HUES6 (cell line): ENCODE data around the gene ULK4.
"Not testable (repeated sequence)": the region's sequence is repeated elsewhere in the genome, so short reads cannot be mapped to it uniquely, and the experiment has no call there.

Experiments used
- H3K27ac ChIP-seq: 2 replicates; pipeline ENCODE4 v1.7.0; 2013; ENCODE audit warnings: low read depth, mild to moderate bottlenecking, low read length, inconsistent platforms
- H3K27me3 ChIP-seq: 2 replicates; pipeline ENCODE4 v1.6.1; 2013; ENCODE audit warnings: low read length; ENCODE audit not compliant: control insufficient read depth, insufficient read depth
- H3K36me3 ChIP-seq: 2 replicates; pipeline ENCODE4 v1.6.1; 2013; ENCODE audit warnings: low read length; ENCODE audit not compliant: control insufficient read depth, insufficient read depth
- H3K4me1 ChIP-seq: 2 replicates; pipeline ENCODE4 v1.6.1; 2013; ENCODE audit warnings: low read length; ENCODE audit not compliant: control insufficient read depth, insufficient read depth
- H3K4me3 ChIP-seq: 2 replicates; pipeline ENCODE4 v1.5.1; 2013; ENCODE audit warnings: low read depth, low read length
- H3K9ac ChIP-seq: one replicate; pipeline ENCODE4 v1.6.1; 2013; ENCODE audit warnings: mild to moderate bottlenecking, low read length
- H3K9me3 ChIP-seq: 2 replicates; pipeline ENCODE4 v1.6.1; 2013; ENCODE audit warnings: low read depth, low read length; ENCODE audit not compliant: control insufficient read depth, insufficient read depth

ULK4 gene

GRCh38 chr3:41989518-41989917 is 27.6 kb upstream of the ULK4 start:
- no peaks in the 10 kb centered on the region for H3K4me1 ChIP-seq
- H3K9me3 ChIP-seq, result 0 out of 2 replicates have a peak, but pooled peaks cover 5% of the 10 kb centered on the region
- no peaks in the 10 kb centered on the region for H3K27me3 ChIP-seq
- no peak overlapping the region for H3K9ac ChIP-seq
- H3K27ac ChIP-seq, result no peak overlapping the region
- no peaks in the 10 kb centered on the region for H3K36me3 ChIP-seq
- no peak overlapping the region for H3K4me3 ChIP-seq

- no peak overlapping the region for H3K4me3 ChIP-seq
- H3K9me3 ChIP-seq, result peaks cover 6% of the 10 kb centered on the region; the same call in 1 of the 2 replicates
- no peaks in the 10 kb centered on the region for H3K27me3 ChIP-seq
- no peaks in the 10 kb centered on the region for H3K4me1 ChIP-seq
- H3K36me3 ChIP-seq, result no peaks in the 10 kb centered on the region
- no peak overlapping the region for H3K9ac ChIP-seq
- H3K27ac ChIP-seq, result no peak overlapping the region
These were observed 25.7 kb upstream of the ULK4 start for GRCh38 chr3:41987627-41988026.

- no peak overlapping the region for H3K9ac ChIP-seq
- no peaks in the 10 kb centered on the region for H3K27me3 ChIP-seq
- no peaks in the 10 kb centered on the region for H3K36me3 ChIP-seq
- H3K4me3 ChIP-seq, result no peak overlapping the region
- no peaks in the 10 kb centered on the region for H3K4me1 ChIP-seq
- H3K9me3 ChIP-seq, result peaks cover 6% of the 10 kb centered on the region; the same call in 1 of the 2 replicates
- no peak overlapping the region for H3K27ac ChIP-seq
These were observed 24.7 kb upstream of the ULK4 start for GRCh38 chr3:41986561-41986960.

DNA sequence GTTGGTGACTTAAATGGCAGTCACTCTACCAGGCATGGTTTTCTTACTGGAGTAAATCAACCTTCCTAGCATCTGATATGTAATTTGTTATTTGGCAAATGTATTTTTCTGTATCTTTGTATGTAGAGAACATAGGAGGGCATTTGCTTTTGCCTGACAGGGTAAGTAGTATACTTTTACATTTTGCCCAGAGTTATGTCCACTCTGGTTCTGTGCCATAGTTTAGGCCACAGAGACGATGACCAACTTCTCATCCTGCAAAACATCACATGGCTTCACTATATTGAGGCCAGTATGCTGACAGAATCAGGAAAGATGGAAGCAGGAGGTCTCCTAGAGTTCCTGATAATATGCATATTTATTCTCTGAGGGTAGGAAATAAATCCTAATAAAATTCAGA is 23.1 kb upstream of the ULK4 start:
- Histone ChIP-seq H3K9me3 (peaks cover 6% of the 10 kb centered on the region; the same call in 1 of the 2 replicates), H3K36me3 (no peaks in the 10 kb centered on the region), H3K4me1 (no peaks in the 10 kb centered on the region), H3K27me3 (no peaks in the 10 kb centered on the region), H3K4me3 (no peak overlapping the region), H3K9ac (no peak overlapping the region), H3K27ac (no peak overlapping the region)

DNA sequence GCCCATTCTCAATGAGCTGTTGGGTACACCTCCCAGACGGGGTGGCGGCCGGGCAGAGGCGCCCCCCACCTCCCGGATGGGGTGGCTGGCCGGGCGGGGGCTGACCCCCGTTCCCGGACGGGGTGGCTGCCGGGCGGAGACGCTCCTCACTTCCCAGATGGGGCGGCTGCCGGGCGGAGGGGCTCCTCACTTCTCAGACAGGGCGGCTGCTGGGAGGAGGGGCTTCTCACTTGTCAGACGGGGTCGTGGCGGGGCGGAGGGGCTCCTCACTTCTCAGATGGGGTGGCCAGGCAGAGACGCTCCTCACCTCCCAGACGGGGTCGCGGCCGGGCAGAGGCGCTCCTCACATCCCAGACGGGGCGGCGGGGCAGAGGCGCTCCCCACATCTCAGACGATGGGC is 21.2 kb upstream of the ULK4 start:
- H3K9ac ChIP-seq, H3K27me3 ChIP-seq, H3K4me1 ChIP-seq, H3K4me3 ChIP-seq, H3K9me3 ChIP-seq, H3K27ac ChIP-seq, H3K36me3 ChIP-seq: not testable (repeated sequence)

- H3K4me3 ChIP-seq, H3K9ac ChIP-seq, H3K4me1 ChIP-seq, H3K27ac ChIP-seq, H3K27me3 ChIP-seq, H3K36me3 ChIP-seq, H3K9me3 ChIP-seq: not testable (repeated sequence)
These were observed 15.5 kb upstream of the ULK4 start for GRCh38 chr3:41977401-41977800.

DNA sequence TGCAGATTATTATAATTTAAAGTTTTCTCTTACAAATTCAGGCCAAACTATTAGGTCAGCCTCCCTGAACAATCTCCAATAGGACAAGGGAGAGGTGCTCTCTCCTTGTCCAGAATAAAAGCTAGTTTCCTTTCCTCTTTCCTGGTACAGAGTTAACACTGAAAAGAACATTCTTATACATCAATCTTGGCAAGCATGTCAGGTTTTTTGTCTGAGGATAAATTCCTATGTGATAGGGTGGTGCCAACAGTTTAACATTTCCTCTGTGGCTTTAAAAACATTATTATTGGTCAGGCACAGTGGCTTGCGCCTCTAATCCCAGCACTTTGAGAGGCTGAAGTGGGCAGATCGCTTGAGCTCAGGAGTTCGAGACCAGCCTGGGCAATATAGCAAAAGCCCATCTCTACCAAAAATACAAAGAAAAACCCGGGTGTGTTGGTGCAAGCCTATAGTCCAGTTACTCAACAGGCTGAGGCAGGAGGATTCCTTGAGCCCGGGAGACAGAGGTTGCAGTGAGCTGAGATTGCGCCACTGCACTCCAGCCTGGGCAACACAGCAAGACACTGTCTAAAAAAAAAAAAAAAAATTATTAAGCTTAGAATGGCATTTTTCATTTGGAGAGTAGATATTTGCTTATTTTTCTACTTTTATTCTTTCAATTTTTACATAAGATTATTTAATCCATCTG is 13.7 kb upstream of the ULK4 start:
- no peak overlapping the region for H3K4me3 ChIP-seq
- H3K27ac ChIP-seq, result no peak overlapping the region
- H3K9ac ChIP-seq, result no peak overlapping the region
- H3K9me3 ChIP-seq, result no peaks in the 10 kb centered on the region
- H3K27me3 ChIP-seq, result no peaks in the 10 kb centered on the region
- H3K36me3 ChIP-seq, result no peaks in the 10 kb centered on the region
- H3K4me1 ChIP-seq, result no peaks in the 10 kb centered on the region

- Histone ChIP-seq H3K27ac (no peak overlapping the region), H3K27me3 (no peaks in the 10 kb centered on the region), H3K9me3 (no peaks in the 10 kb centered on the region), H3K4me1 (no peaks in the 10 kb centered on the region), H3K9ac (no peak overlapping the region), H3K36me3 (no peaks in the 10 kb centered on the region), H3K4me3 (no peak overlapping the region)
These were observed 12.3 kb upstream of the ULK4 start for GRCh38 chr3:41974223-41974622.

DNA sequence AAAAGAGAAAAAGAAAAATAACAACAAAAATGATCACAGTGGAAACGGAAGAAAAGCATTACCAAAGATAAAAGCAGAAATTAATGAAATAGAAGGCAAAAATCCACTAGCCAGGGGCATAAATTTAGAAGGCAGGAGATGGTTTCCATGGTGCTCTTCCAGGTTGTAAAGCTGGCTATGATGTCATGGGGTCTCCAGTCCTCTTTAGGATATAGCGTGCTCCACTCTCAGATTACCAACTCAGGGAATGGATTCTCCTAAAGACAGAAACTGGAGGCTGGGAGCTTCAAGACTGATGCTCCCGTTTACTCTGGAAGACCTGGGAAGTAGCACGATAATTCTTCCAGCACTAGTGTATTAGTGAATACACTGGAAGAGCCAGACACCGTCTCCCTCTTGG is 10.9 kb upstream of the ULK4 start:
- Histone ChIP-seq H3K9ac (no peak overlapping the region), H3K9me3 (no peaks in the 10 kb centered on the region), H3K27ac (no peak overlapping the region), H3K4me1 (no peaks in the 10 kb centered on the region), H3K4me3 (no peak overlapping the region), H3K27me3 (no peaks in the 10 kb centered on the region), H3K36me3 (no peaks in the 10 kb centered on the region)

DNA sequence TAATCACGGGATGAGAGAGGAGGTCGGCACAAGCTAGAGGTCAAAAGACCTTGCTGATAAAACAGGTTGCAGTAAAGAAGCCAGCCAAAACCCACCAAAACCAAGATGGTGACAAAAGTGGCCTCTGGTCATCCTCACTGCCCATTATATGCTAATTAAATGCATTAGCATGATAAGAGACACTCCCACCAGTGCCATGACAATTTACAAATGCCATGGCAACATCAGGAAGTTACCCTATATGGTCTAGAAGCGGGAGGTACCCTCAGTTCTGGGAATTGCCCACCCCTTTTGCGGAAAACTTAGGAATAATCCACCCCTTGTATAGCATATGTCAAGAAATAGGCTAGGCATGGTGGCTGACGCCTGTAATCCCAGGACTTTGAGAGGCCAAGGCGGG is 4.3 kb upstream of the ULK4 start:
- no peak overlapping the region for H3K27ac ChIP-seq

GRCh38 chr3:41963823-41964222 is 1.9 kb upstream of the ULK4 start:
- no peaks in the 10 kb centered on the region for H3K36me3 ChIP-seq
- no peak overlapping the region for H3K9ac ChIP-seq
- peaks cover 3% of the 10 kb centered on the region for H3K4me1 ChIP-seq
- no peak overlapping the region for H3K4me3 ChIP-seq
- no peaks in the 10 kb centered on the region for H3K9me3 ChIP-seq
- H3K27ac ChIP-seq, result no peak overlapping the region
- no peaks in the 10 kb centered on the region; the same call in 1 of the 2 replicates for H3K27me3 ChIP-seq

More for the DNA sequence above, 4.3 kb upstream of the ULK4 start:
- H3K36me3 ChIP-seq, result no peaks in the 10 kb centered on the region
- no peak overlapping the region for H3K9ac ChIP-seq
- no peaks in the 10 kb centered on the region for H3K4me1 ChIP-seq
- H3K4me3 ChIP-seq, result no peak overlapping the region
- no peaks in the 10 kb centered on the region for H3K9me3 ChIP-seq
- no peaks in the 10 kb centered on the region; the same call in 1 of the 2 replicates for H3K27me3 ChIP-seq
